Measurements from ENCODE around the gene JAZF1.

JAZF1 gene

DNA sequence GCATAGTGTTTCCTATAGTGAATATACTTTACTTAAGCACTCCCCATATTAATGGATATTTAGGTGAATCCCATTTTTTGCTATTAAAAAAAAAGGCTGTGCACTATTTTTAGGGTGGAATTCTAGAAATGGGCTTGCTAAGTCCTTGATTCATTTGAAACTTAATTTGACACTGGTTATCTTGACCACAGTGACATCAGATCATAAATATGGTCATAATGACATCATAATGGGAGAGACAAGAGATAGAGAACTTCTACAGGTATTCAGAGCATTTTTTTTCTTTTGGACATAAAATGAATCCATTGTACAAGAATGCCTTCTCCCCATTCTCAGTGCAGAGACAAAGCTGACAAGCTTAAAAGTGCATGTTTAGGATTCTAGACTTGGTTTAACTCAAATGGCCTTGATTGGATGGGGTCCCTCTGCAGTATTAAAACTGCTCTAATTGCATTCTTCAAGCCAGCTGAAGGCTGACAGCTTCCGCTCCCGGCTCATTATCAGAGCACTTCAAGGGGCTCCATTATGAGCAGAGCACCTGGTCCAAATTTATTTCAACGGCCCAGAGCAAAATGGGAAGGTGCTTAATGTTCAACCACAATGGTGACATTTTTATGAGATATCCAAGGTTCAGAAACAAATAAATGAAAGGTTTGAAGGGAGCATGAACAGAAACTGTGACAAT is 104.8 kb downstream of the JAZF1 start:
- DNase-seq (ENCODE audit: low read depth, low spot score), result no peak

DNA sequence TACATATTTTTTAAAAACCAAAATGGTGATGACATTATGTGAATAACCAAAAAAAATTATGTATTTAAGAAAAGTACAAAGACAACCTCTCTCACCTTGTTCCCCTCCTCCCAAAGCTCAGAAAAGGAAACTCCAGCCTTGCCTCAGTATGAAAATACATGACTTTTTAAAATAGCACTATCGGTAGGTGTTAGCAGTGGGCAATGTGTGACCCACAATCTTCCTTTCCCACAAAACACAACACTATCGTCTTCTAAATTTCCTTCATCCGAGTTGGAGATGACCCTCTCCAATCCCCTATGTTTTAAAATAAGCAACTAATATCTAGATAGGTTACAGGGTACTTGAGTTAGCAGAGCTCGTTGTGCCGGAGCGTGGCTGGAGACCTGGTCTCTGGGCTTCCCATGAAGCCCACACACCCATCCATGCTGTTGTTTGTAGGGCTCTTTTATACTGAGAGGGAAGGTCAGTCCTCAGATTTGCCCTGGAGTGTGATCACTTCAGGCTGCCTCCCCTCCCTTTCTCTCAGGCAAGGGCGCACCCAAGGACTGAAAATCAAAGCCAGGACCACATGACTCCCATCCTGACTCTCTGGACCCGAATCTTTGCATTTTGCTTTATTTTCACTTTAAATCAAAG is 107.6 kb downstream of the JAZF1 start:
- no peak for DNase-seq (ENCODE audit: low read depth, low spot score)

DNA sequence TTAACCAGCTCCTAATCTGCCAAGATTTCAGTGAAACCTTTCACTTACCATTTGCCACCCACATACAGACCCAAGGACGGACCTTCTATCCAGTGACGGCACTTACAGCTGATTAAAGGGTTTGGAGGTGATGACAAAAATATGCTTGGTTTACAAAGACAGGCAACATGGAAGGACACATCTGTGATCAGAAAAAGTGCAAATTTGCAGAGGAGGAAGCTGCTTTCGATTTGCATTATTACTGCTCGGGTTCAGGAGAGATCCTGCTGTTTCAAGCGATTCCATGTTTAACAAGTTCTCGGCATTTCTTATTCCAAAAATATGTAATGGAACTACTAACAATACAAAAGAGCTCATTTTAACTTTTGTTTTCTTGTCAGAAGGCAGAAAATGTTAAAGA is 109.0 kb downstream of the JAZF1 start:
- no peak for DNase-seq (ENCODE audit: low read depth, low spot score)

DNA sequence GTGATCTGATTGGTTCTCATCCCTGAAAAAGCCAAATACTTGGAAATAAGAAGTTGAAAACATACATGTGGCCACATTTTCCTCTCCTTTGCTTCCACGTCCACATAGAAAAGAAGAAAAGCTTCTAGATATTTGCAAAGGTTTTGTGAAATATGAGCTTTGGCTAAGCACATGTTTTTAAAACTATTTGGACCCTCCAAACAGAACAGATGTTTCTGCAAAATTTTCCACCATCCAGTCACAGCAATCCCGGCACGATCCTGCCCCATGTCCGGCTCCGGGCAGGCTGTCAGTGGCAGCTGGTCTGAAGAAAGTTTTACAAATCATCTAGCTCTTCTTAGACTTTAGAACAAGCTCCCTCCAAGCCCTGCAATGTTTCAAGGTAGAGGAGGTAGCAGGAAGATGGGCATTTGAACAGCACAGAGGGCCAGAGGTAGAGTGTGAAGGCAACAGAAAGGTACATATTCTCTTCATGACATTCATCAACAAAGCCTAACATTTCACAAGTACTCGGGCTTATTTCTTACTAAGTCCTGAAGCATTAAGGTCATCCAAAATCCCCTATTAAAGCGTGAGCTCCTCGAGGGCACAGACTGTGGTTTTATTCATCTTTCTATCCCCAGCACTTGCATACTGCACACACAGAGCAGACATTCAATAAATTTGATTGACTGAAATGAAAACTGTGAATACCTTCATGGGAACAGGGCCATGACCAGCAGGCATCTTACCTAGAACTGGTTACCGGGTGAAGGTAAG is 110.1 kb downstream of the JAZF1 start:
- DNase-seq (ENCODE audit: low read depth, low spot score), result no peak

DNA sequence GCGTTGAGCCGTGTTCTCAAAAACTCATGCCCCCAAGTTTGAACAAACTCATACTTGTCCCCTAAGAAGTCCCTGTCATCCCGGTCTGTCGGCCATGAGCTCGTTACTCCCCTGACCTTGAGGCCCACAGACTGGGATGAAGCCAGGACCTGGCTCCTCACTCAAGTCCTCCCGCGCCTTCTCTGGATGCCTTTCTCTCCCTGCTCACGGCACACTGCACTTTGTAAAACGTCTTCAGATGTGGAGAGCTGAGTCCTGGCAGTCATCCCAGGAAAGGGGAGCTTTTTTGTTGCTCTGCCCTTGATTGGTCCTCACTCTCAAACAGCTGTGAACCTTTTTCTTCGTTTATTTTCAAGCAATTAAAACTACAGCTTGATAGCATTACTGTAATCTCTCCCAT is 110.8 kb downstream of the JAZF1 start:
- DNase-seq (ENCODE audit: low read depth, low spot score), result peak; percentile 84

DNA sequence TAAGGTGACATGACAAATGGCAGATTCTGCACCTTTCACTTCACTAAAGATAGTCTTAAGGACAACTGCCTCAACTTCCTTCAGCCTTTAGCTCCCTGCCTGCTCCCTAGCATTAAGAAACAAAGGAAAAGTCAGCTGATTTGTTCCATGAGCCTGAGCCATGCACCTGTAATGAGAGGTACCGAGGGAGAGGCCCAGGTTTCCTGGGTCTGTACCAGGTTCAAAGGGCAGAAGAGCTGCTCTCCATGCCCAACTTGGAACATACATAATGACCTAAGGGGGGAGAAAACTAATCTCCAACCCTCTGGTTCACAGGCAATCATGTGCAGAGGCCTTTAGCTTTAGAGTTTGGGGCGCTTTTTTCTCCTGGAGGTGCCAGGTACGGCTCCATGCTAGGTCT is 111.2 kb downstream of the JAZF1 start:
- no peak for DNase-seq (ENCODE audit: low read depth, low spot score)

DNA sequence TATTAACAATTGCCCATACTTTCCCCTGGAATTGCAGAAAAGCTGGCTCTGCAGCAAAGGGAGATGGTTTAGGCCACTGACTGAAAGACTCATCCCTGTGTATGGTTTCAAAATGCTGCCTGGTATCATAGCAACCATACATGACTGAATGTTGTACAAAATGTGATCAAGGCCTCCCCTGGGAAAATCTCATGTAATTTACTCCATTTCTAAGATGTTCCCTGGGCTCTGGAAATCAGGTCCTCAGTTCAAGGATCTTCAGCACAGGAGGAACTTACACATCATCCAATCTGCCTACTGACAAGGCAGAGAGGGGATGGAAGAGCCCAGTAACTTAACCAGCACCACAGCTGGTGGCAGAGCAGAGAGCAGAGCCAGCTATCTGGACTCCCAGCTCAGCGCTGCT is 111.8 kb downstream of the JAZF1 start:
- DNase-seq (ENCODE audit: low read depth, low spot score), result no peak

DNA sequence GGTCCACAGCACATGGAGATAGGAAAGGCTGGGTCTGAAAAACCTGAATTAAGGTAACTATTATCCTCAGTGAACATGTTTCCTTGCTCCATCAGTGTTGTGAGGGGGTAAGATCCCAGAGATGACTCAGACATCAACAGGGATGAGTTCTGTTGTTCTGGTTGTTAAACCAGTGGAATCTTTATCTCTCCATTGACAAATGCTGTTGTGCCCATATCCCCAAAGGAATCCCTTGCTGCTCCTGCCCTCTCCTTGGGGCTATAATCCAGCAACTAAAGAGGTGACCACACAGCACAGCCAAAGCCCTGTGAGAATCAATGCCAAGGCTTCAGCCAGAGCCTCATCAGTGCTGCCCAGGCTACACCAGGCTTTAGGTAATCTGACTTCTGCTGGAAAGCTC is 113.4 kb downstream of the JAZF1 start:
- DNase-seq (ENCODE audit: low read depth, low spot score), result no peak

DNA sequence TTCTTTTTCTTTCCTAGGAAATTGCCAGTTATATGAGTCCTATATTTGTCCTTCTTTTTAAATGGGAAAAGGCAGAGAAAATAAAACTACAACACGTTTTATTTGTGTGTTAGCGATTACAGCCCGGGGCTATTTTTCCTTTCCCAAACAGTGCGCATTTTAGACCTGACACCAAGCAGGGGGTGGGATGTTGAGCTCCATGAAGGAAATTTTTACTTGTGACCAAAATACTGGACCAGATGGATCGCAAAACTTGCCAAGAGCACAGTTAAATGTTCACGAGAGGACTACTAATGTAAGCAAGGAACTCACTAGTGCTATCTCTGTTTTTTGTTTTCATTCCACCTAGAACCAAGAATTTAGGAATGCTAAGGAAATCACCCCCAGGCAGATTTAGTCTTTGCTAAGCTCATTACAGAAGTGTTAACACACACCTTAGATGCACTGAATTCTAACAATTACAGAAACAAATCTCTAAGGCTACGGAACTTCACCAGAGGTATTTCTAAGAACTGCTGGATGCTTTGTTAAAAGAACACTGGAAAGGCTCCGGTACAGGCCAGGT is 114.8 kb downstream of the JAZF1 start:
- no peak for DNase-seq (ENCODE audit: low read depth, low spot score)

DNA sequence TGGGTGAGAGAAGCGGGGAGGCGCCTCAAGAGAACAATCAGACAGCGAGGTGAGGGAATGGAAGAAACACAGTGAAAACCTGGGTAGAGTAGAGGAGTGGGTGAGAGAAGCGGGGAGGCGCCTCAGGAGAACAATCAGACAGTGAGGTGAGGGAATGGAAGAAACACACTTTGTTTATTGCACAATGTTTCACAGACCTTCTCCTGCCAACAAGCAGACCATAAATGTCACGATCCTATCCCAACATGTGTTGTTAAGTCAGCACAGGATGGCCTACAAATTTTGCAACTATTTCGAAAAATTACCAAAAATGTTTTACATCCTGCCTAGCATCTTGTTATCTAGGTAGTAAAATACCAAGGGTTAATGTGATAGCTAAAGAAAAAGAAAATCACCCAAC is 115.3 kb downstream of the JAZF1 start:
- DNase-seq (ENCODE audit: low read depth, low spot score), result no peak

DNA sequence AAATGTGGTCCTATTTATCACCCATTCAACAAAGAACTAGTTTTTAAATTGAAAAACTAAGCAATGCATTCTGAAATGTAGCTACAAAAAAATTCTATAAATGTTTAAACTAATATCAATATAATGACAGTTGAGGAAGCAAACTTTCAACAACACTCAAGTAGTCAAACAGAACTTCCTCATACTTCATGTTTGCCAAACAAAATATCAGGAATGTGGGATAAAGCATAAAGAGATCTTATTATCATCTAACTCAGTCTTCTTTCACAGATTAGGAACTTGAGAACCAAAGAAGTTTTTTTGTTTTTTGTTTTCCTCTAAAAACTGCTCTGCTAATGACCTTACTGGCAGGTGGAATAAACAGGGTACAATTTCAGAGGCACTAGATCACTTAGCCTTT is 116.2 kb downstream of the JAZF1 start:
- no peak for DNase-seq (ENCODE audit: low read depth, low spot score)

DNA sequence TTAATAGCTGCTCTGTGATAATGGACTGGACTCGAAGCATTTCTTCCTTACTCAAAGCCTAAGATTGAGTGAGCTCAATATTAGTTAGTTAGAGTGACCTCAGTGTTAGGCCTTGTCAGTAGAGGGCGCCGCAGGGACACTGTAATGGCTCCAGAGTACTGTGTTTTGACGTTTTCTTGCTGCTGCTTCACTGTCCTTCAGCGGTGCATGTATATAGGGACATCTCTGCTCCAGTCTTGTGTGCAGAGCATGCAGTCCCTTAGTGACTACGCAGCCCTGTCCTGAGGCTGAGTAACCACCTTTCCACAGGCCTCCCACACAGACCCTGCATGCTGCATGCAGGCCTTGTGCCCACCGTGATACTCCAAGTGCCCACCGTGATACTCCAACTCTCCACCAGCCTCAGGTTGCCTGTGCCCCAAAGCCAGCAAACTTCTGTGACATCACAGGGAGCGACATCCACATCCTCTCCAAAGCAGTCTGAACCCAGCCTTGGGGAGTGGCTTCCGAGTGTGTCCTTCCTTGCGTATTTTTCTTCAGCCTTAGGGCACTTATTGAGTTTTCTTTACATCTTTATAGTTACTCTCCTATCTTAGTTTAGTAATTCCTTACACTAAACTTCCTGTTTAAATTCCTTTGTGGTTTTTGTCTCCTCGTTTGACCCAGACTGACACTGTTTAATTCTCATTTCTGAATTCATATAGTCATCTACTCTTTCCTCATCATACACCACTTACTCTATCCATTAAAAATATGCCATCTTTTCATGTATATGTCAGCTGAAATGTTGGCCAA is 118.2 kb downstream of the JAZF1 start:
- DNase-seq (ENCODE audit: low read depth, low spot score), result peak; percentile 74

DNA sequence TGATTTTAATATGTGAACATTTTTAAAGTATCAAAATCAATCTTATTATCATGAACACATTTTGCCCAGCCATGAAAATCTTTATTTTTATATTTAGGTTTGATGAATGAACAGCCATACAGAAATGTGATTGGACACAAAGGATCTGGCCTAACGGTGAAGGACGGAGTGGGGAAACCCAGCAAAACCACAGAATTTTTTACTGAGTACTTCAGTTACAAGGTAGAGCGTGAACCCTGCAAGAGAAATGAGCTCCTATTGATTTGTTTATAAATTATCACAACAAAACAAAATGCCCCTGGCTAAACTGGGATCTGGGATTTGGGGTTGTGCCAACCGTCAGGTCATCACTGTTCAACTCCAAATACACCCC is 118.8 kb downstream of the JAZF1 start:
- no peak for DNase-seq (ENCODE audit: low read depth, low spot score)

DNA sequence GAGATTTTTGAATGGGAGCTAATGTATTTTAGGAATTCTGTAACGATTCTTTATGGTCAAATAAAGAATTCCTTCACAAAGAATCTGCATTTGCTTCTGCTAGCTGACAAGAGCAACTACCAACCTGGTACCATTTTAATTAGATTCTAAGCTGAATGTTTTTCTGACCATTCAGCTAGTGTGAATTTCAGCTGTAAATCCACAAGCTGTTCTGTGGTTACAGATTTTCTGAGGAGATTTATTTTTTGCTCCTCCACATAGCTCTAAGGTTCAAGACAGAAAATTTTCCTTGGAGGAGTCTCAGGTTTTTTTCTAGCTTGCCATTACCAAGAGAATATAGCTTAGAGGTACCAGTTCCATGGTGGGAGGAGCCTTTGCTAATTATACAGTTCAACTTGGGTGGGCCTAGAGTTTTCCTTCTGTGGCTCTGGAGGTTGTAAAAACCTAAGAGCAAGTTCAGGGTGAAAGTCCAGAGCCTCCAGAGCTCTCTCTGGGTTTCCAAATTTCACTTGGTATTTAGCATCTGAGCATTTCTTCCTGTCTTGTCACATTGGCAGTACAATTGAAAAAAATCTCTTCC is 120.1 kb downstream of the JAZF1 start:
- peak; percentile 44 for DNase-seq (ENCODE audit: low read depth, low spot score)

DNA sequence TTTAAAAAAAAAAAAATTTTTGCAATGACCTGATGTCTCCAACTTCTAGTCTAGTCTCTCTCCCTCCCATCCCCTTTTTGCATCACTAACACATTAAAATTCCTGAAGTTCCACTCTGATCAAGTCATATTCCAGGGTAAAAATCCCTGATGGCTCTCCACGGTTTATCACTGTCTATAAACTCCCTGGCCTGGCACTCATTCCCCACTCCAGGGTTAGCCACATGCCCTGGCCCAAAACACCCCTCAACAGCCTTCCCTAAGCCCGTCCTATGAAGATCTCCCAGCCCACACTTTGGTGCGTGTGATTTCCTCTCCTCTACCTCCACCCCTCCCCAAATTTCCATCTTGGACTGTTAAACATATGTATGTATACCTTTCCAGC is 125.4 kb downstream of the JAZF1 start:
- peak; percentile 48 for DNase-seq (ENCODE audit: low read depth, low spot score)

DNA sequence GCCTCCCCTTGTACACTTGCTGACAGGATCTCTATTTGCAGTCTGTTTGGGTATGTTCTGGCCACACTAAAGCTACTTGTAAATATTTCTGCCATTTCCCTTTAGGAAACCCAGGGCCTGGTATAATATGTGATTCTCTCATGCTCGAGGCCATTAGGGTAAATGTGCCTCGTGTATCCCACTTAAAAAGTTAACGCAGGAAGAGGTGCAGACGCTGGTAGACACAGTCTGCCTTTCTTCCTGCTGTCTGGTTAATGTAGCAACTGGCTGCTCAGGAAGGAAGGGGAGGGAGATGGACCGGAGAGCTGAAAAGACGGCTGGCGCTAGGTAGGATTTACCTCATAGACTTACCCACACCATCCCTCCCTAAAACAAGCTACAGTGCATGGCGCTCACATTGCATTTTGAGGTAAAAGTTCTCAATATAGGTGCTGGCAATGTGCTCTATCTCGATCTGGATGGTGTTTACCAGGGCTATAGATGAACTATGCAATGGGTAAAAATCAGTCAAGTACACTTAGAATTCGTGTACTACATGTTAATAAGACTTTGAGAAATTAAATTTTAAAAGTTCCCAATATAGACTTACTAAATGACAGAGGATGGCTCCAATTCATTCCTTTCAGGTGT is 125.9 kb downstream of the JAZF1 start:
- no peak for DNase-seq (ENCODE audit: low read depth, low spot score)

DNA sequence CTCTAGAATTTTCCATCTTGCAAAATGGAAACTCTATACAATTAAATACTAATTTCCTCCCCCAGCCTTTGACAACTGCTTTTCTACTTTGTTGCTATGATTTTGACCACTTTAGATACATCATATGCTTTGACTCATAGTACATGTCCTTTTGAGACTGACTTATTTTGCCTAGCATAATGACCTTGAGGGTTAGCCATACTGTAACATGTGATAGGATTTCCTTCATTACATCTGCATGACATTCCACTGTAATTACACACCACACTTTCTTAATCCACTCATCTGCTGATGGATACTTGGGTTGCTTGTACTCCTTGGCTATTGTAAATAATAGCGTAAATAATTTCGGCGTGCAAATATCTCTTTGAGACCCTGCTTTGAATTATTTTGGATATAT is 127.7 kb downstream of the JAZF1 start:
- DNase-seq (ENCODE audit: low read depth, low spot score), result no peak

DNA sequence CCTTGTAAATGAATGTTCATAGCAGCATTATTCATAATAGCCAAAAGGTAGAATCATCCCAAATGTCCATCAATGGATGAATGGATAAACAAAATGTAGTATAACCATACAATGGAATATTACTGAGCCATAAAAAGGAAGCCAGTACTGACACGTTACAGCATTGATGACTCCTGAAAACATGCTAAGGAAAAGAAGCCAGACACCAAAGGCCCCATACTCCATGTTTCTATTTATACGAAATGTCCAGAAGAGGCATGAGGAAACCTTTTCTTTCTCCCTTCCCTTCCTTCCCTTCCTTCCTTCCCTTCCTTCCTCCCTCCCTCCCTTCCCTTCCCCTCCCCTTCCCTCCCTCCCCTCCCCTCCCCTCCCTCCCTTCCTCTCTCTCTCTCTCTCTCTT is 131.9 kb downstream of the JAZF1 start:
- DNase-seq (ENCODE audit: low read depth, low spot score), result no peak

DNA sequence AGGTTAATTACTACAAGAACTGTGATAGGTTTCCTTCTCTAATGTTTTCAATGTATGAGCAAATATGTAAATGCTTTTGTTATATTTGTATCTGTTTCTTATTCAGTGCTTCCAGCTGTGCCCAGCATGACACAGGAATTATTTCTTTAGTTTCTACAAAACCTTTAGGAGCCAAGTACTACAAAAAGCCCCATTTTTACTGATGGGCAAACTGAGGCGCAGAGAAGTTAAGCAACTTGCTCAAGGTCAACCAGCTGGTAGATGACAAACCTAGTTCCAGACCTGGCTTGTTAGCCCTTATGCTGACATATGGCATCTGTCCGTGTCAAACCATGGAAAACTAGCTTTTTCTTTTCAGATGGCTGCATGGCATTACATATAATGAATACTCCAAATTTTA is 134.6 kb downstream of the JAZF1 start:
- no peak for DNase-seq (ENCODE audit: low read depth, low spot score)

DNA sequence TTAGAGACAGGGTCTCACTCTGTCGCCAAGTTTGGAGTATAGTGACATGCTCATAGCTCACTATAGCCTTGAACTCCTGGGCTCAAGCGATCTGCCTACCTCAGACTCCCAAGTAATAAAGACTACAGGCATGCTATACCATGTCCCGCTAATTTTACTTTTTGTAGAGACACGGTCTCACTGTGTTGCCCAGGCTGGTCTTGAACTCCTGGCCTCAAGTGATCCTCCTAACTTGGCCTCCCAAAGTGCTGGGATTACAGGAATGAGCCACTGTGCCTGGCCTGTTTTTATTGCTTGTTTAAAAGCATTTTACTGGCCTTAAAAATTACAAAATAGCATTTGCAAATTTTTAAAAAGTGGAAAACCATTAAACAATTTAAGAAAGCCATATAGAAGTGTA is 135.0 kb downstream of the JAZF1 start:
- no peak for DNase-seq (ENCODE audit: low read depth, low spot score)

DNA sequence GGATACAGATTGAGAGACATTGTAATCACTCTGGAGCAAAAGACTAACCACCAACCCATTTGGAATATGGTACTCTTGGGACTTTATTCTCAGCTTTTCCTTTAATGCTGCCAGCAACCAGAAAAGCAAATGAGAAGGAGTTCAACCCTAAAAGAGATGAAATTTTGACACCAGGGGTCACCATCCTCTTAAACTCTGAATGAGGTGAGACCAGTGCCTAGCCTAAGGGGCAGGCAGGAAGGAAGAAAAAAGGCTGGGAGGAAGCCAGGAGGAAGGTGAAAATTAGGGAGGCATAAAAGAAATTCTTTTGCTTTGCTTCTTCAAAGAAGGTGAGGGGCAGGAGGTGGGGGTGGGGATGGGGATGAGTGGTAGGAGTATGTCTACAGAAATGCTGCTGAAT is 135.8 kb downstream of the JAZF1 start:
- DNase-seq (ENCODE audit: low read depth, low spot score), result no peak
